ENCODE results near the gene FBXO3. TPM values are rescaled to one million over a fixed set of nuclear protein-coding genes. Genes with fewer than 3 reads are reported as not detected.

The FBXO3 gene
- total RNA-seq, 1 experiment from 2014 or later: 27.2 TPM

DNA sequence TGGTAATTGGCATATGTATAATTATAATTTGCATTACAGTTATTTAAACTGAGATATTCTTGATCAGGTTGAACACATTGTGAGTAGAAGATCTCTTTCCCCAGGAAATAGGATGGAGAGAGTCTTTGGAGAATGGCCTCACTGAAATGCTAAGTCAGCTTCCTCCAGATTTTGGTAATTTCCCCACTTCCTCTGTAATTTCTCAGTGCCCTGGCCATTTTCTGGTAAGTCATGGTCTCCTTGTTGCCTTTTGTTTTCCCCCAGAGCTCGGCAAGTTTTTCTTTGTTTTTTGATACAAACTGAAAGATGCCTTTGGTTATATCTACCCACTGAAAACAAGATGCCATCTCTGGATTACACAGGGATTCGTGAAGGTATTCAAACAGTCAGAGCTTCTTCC, 12.8 kb upstream of the FBXO3 start:
- H3K27ac ChIP-seq (ENCODE audit: low read depth, low read length): no peak overlapping the region
- DNase-seq (ENCODE audit: low read depth, low spot score) (no peak), ATAC-seq (no peak)
- POLR2A ChIA-PET: no interaction called here
- H3K27me3 ChIP-seq (ENCODE audit: insufficient read depth, low read length): no peaks in the 10 kb centered on the region
- H3K9me3 ChIP-seq (ENCODE audit: control insufficient read depth in 1 of 2, insufficient read depth in 1 of 2, low read depth in 1 of 2, low read length in 2 of 2): no peaks in the 10 kb centered on the region
- no peaks in the 10 kb centered on the region for H3K4me1 ChIP-seq (ENCODE audit: control insufficient read depth in 1 of 2, insufficient read depth in 2 of 2, low read length in 2 of 2)
- H2AFZ ChIP-seq (ENCODE audit: low read depth, low read length, poor library complexity, severe bottlenecking): no peak overlapping the region
- no peaks in the 10 kb centered on the region for H3K79me2 ChIP-seq (ENCODE audit: insufficient read depth, low read length)
- H3K9ac ChIP-seq (ENCODE audit: low read length): no peak overlapping the region
- CTCF ChIA-PET: no interaction called here
- BruUV-seq (replicated peaks): no TSS peak
- intact Hi-C loops (cut with micrococcal nuclease): no loop called here
- H4K20me1 ChIP-seq (ENCODE audit: insufficient read depth): no peaks in the 10 kb centered on the region
- no peak overlapping the region for H3K4me3 ChIP-seq (replicated peaks in 1 of 2; ENCODE audit: low read depth in 1 of 2, low read length in 2 of 2)
- no peaks in the 10 kb centered on the region for H3K9me2 ChIP-seq (ENCODE audit: insufficient read depth)
- RAD21 ChIA-PET (ENCODE audit: low non-redundant PET in 1 of 2, low total read pairs in 2 of 2, uncharacterized antibody in 2 of 2, unreplicated experiment in 2 of 2): no interaction called here
- no peak overlapping the region for H3K4me2 ChIP-seq (ENCODE audit: low read length)
- TF ChIP-seq ZNF274 (IDR thresholded peaks at IDR 0.05; ENCODE audit: low read depth, low read length) (no peak), EZH2phosphoT487 (IDR thresholded peaks at IDR 0.05; ENCODE audit: borderline replicate concordance) (no peak), TCF7L2 (IDR thresholded peaks at IDR 0.05; ENCODE audit: borderline replicate concordance, extremely low read depth, insufficient read depth, insufficient read length) (no peak), JUND (IDR thresholded peaks at IDR 0.05) (no peak), ATF3 (IDR thresholded peaks at IDR 0.05) (no peak)
- TF ChIP-seq, protein P1, sequence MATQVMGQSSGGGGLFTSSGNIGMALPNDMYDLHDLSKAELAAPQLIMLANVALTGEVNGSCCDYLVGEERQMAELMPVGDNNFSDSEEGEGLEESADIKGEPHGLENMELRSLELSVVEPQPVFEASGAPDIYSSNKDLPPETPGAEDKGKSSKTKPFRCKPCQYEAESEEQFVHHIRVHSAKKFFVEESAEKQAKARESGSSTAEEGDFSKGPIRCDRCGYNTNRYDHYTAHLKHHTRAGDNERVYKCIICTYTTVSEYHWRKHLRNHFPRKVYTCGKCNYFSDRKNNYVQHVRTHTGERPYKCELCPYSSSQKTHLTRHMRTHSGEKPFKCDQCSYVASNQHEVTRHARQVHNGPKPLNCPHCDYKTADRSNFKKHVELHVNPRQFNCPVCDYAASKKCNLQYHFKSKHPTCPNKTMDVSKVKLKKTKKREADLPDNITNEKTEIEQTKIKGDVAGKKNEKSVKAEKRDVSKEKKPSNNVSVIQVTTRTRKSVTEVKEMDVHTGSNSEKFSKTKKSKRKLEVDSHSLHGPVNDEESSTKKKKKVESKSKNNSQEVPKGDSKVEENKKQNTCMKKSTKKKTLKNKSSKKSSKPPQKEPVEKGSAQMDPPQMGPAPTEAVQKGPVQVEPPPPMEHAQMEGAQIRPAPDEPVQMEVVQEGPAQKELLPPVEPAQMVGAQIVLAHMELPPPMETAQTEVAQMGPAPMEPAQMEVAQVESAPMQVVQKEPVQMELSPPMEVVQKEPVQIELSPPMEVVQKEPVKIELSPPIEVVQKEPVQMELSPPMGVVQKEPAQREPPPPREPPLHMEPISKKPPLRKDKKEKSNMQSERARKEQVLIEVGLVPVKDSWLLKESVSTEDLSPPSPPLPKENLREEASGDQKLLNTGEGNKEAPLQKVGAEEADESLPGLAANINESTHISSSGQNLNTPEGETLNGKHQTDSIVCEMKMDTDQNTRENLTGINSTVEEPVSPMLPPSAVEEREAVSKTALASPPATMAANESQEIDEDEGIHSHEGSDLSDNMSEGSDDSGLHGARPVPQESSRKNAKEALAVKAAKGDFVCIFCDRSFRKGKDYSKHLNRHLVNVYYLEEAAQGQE (IDR thresholded peaks at IDR 0.05; ENCODE audit: low read depth): no peak
- H3K36me3 ChIP-seq (ENCODE audit: control insufficient read depth in 1 of 2, insufficient read depth in 2 of 2, low read length in 2 of 2): no peaks in the 10 kb centered on the region

GRCh38 chr11:33785609-33786008, 11.3 kb upstream of the FBXO3 start:
- Histone ChIP-seq H3K79me2 (ENCODE audit: insufficient read depth, low read length) (no peaks in the 10 kb centered on the region), H3K9me3 (ENCODE audit: control insufficient read depth in 1 of 2, insufficient read depth in 1 of 2, low read depth in 1 of 2, low read length in 2 of 2) (no peaks in the 10 kb centered on the region), H3K9ac (ENCODE audit: low read length) (no peak overlapping the region), H3K36me3 (ENCODE audit: control insufficient read depth in 1 of 2, insufficient read depth in 2 of 2, low read length in 2 of 2) (no peaks in the 10 kb centered on the region), H4K20me1 (ENCODE audit: insufficient read depth) (no peaks in the 10 kb centered on the region), H3K4me3 (replicated peaks in 1 of 2; ENCODE audit: low read depth in 1 of 2, low read length in 2 of 2) (no peak overlapping the region), H3K27me3 (ENCODE audit: insufficient read depth, low read length) (no peaks in the 10 kb centered on the region), H3K9me2 (ENCODE audit: insufficient read depth) (no peaks in the 10 kb centered on the region; the same call in 1 of the 2 replicates), H3K4me1 (ENCODE audit: control insufficient read depth in 1 of 2, insufficient read depth in 2 of 2, low read length in 2 of 2) (no peaks in the 10 kb centered on the region), H2AFZ (ENCODE audit: low read depth, low read length, poor library complexity, severe bottlenecking) (no peak overlapping the region), H3K27ac (ENCODE audit: low read depth, low read length) (no peak overlapping the region), H3K4me2 (ENCODE audit: low read length) (no peak overlapping the region)
- ChIA-PET CTCF (no interaction called here), POLR2A (no interaction called here), RAD21 (ENCODE audit: low non-redundant PET in 1 of 2, low total read pairs in 2 of 2, uncharacterized antibody in 2 of 2, unreplicated experiment in 2 of 2) (no interaction called here)
- no peak for ATAC-seq
- BruUV-seq (replicated peaks): no TSS peak
- no peak for DNase-seq (ENCODE audit: low read depth, low spot score)
- intact Hi-C loops (cut with micrococcal nuclease): no loop called here
- TF ChIP-seq ZNF274 (IDR thresholded peaks at IDR 0.05; ENCODE audit: low read depth, low read length): no peak
- no peak for TF ChIP-seq JUND (IDR thresholded peaks at IDR 0.05)
- no peak for TF ChIP-seq EZH2phosphoT487 (IDR thresholded peaks at IDR 0.05; ENCODE audit: borderline replicate concordance)
- no peak for TF ChIP-seq ATF3 (IDR thresholded peaks at IDR 0.05)
- no peak for TF ChIP-seq ELF1 (IDR thresholded peaks at IDR 0.05; ENCODE audit: borderline replicate concordance, low read depth)
- no peak for TF ChIP-seq ZFX (IDR thresholded peaks at IDR 0.05)
- TF ChIP-seq TCF7L2 (IDR thresholded peaks at IDR 0.05; ENCODE audit: borderline replicate concordance, extremely low read depth, insufficient read depth, insufficient read length): no peak
- TF ChIP-seq YY1 (IDR thresholded peaks at IDR 0.05; ENCODE audit: extremely low read depth, insufficient replicate concordance, low read depth, low read length): no peak
- TF ChIP-seq SP1 (IDR thresholded peaks at IDR 0.05; ENCODE audit: low read depth): no peak
- no peak for TF ChIP-seq SRF (IDR thresholded peaks at IDR 0.05; ENCODE audit: low read depth)
- no peak for TF ChIP-seq FOSL1 (IDR thresholded peaks at IDR 0.05; ENCODE audit: low read depth)
- TF ChIP-seq EGR1 (IDR thresholded peaks at IDR 0.05; ENCODE audit: low read depth): no peak
